Left renal pelvis (tissue), 4 donors: ENCODE measurements around the gene GUK1. TPM values are rescaled to one million over a fixed set of nuclear protein-coding genes. Genes with fewer than 3 reads are reported as not detected.
"Not testable (repeated sequence)": the region's sequence is repeated elsewhere in the genome, so short reads cannot be mapped to it uniquely, and the experiment has no call there.

Source experiments
- DNase-seq, 4 donors: peaks; one replicate each; pipeline ENCODE4 v3.0.0-alpha.2; 2013; ENCODE audit warnings: low read depth in 4 of 4, low spot score in 3 of 4
- polyA plus RNA-seq, 4 donors: library from polyadenylated mRNA; unstranded; fragments of 120-200 nt; gene quantifications; one replicate each; pipeline ENCODE4 v1.2.1, GENCODE V29; 2013; ENCODE audit not compliant: insufficient read length in 4 of 4

The GUK1 gene
- polyA plus RNA-seq, 4 donors = 106 to 149 (median 120) TPM

DNA sequence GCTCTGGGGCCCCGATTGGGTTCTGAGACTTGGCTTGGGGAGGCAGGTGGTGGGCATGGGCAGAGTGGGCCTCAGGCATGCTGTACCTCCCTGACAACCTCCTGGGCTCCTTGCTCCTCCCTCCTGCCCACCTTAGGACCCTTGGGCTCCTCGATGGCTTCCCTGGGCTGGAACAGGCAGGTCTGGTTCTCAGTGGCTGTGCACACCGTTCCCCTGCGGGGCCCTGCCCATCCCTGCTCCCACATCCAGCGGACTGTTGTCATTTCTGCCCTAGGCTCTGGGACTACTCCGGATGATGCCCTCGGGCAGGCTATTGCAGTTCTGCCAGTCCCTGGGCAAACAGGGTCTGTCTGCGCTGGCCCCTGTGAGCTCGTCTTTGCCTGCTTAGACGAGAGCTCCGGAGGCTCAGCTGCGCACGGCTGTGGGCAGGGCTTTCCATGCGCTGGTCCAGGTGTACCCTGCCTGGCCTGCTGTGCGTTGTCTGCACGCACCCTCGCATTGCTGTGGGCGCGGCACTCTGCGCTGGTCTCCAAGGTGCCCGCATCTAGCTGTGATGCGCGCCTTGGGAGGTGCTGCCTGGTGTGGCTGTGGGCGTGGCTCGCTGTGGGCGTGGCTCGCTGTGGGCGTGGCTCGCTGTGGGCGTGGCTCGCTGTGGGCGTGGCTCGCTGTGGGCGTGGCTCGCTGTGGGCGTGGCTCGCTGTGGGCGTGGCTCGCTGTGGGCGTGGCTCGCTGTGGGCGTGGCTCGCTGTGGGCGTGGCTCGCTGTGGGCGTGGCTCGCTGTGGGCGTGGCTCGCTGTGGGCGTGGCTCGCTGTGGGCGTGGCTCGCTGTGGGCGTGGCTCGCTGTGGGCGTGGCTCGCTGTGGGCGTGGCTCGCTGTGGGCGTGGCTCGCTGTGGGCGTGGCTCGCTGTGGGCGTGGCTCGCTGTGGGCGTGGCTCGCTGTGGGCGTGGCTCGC, 33.7 kb downstream of the GUK1 start:
- not testable (repeated sequence) for DNase-seq

DNA sequence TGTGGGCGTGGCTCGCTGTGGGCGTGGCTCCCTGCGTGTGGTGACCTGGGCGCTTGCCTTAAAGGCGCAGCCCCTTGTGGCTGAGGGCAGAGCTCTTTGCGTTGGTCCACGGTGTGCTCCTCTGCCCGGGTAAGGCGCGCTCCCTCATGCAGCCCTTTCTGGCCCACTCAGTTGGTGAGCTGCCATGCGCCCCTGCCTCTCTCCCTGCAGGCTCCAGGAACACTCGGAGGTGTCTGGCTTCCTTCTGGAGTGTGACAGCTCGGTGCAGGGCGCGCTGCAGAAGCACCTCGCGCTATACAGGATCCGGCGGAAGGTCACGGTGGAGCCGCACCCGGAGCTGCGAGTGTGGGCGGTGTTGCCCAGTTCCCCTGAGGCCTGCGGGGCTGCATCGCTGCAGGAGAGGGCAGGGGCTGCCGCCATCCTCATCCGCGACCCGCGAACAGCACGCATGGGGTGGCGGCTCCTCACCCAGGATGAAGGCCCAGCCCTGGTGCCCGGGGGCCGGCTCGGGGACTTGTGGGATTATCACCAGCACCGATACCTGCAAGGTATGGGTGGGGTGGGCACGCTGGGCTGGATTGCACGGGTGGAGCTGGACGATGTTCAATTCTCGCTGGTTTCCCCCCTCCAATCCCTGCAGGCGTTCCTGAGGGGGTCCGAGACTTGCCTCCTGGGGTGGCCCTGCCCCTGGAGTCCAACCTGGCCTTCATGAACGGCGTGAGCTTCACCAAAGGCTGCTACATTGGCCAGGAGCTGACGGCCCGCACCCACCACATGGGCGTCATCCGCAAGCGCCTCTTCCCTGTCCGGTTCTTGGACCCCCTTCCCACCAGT, 34.6 kb downstream of the GUK1 start:
- DNase-seq = no peak

DNA sequence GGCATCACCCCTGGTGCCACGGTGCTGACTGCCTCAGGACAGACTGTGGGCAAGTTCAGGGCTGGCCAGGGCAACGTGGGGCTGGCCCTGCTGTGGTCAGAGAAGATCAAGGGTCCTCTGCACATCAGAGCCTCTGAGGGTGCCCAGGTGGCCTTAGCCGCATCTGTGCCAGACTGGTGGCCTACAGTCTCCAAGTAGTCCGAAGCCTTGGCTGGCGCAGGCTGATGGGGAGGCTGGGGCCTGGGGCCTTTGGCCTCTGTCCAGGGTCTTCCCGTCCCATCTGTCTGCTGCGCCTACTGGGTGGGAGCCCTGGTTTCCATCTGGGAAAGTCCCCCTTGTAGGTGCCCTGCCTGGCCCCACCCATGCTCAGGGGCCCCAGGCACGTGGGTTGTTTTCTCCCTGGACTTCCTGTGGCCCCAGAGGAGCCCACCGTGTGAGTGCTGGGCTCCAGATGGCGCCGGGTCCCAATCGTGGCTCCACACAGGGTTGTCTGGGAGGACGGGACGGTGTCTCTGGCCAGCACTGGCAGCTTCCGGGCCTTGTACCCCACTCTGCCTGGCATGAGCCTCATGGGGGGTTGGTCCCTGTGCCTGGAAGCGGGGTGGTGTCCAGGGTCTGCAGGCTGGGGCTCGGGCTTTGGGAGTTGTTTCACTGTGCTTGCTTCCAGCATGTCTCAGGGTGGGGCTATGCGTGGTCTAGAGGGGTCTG, 35.4 kb downstream of the GUK1 start:
- DNase-seq = no peak

DNA sequence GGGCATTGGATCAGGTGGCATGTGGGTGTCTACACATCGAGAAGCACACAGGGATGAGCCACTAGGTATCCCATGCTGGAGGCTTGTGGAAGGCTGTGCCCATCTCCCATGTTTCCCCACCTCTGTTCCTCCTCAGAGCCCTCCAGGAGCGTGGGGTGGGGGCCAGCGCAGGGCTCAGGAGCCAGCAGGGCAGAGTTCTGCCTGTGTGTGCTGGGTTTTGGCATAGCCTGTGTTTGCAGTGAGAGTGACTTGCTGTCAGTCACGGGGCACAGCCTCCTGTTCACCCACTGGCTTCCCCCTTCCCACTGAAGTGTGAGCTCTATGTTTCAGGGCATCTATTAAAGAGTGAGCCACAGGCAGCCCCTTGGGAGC, 35.9 kb downstream of the GUK1 start:
- DNase-seq = no peak

DNA sequence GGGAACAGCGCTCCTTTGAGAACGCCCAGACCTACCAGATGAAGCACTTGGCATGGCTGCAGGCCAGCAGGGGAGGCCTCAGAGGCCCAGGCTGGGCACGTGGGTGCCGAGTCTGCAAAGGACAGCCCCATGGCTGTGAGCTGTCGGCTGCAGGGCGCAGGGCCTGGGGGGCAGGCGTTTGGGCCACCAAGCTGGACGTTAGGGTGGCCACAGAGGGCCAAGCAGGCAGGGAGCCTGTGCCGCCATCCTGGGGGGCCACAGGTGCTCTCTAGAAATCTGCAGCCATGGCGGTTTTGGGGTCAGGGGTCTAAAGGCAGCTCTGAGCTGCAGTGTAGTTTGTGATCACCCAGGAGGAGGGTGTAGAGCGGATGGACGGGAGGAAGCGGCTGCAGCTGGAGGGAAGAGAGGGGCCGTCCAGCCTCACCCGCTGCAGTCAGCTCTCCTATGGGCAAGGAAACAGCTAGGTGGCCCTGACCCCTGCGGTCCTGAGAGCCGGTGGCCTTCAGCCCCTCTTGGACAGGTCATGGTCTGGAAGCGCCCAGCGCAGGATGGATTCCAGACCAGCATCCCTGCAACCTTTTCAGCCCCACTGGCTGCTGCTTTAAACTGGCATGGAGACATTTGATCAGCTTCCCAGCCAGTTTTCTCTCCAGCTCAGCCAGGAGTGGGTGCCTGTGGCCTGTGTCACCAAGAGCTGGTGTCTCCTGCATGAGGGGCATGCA, 36.5 kb downstream of the GUK1 start:
- no peak for DNase-seq

DNA sequence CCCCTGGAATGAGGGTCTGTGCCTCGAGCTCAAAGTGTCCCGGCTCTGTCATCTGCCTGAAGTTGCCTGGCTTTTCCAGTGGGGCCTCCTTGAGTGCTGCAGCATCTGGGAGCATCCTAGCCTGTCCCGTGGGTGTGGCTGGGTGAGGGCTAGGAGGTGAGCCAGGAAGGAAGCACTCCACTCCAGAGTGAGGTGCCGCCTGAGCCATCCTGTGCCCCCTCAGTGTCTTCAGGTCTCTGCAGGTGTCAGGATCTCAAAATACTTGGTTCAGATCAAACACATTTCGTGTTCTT, 37.0 kb downstream of the GUK1 start:
- DNase-seq = no peak

DNA sequence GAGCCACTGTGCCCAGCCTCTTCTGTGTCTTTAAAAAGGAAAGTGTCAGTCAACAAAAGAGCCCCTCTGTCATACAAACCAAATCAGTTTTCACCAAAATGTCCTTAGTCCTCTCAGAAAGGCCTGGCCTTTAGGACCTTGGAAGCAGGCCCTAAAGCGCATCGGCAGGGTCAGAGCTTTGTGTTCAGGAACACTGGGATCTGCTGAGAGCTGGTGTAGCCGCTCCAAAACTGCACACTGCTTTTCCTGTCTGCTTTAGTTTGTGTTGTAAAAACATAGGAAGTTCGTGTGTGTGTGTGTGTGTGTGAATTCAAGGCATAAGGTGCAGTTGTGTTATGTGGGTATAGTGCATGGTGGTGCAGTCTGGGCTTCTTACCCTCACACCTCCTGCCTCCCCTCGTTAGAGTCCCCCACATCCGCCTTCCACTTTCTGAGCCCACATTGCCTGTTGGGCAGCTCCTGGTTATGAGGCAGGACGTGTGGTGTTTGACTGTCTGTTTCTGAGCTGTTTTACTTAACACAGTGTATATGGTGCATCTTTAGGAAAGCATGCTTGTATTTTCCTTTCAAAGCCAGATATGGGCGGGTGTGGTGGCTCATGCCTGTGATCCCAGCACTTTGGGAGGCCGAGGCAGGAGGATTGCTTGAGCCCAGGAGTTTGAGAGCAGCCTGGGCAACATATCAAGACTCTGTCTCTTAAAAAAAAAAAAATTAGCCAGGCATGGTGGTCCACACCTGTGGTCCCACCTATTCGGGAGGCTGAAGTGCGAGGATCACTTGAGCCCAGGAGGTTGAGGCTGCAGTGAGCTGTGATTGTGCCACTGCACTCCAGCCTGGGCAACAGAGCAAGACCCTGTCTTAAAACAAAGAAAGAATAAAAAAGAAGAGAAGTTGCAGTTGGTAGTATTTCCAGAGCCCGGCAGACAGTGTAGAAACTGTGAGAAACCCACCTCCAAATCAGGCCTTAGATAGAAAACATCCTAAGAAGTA, 37.9 kb downstream of the GUK1 start:
- DNase-seq = no peak

DNA sequence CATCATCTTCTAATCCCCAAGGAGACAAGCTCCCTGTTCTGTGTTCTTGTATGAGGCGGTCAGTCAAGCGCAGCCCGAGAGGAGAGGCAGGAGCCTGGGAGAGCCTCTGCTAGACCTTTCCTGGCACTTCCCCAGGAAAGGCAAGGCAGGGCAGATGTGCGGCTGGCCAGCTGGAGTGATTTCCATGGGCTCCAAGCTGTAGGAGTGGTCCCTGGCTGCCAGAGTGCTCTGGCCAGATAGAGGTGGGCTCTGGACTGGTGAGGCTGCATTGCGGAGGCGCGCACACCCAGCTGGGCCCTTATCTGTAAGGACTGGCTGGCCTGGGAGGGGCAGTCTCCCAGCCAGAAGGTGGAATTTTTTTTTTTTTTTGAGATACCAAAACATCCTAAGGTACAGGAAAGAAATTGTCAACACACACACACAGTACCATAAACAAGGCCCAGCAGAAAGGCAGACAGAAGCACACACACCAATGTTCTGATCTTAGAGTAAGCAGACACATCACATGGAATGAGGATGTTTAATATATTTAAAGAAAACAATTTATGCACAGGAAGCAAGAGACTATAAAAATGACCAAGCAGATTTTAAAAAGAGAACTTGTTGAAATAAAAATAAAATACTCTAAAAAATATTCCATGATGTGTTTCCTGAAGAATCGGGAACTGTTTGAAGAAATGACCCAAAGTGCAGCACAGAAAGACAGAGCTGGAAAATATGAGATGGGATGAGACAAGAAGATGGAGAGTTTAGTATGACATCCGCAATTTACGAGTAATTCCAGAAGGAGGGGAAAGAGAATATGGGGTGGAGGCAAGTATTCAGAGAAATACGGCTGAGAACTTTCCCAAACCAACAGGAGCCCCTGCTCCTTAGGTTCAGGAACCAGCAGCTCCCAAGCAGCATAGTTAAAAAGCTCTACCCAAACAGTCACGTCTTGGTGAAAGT, 38.9 kb downstream of the GUK1 start:
- DNase-seq = no peak

DNA sequence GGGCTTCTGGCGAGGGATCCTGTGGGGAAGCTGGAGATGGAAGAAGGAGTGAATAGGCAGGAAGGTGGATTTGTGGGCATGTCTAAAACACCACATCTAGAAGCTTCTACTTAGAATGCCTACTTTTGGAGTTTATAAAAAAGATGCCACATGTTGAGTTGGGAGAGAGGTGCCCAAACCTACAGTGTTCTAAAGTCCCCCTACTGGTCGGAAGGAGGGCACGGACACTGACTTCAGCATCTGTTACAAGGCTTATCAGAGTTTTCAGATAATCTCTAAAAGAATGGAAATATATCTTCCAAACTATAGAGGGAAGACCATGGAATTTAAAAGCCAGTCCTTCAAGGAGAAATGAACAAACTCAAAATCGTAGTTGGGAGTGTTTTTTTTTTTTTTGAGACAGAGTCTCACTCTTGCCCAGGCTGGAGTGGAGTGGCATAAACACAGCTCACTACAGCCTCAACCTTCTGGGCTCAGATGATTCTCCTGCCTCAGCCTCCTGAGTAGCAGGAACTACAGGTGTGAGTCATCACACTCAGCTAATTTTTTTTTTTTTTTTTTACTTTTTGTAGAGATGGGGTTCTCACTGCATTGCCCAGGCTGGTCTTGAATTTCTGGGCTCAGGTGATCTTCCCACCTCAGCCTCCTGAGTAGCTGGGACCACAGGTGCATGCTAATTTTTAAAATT, 40.3 kb downstream of the GUK1 start:
- no peak for DNase-seq

DNA sequence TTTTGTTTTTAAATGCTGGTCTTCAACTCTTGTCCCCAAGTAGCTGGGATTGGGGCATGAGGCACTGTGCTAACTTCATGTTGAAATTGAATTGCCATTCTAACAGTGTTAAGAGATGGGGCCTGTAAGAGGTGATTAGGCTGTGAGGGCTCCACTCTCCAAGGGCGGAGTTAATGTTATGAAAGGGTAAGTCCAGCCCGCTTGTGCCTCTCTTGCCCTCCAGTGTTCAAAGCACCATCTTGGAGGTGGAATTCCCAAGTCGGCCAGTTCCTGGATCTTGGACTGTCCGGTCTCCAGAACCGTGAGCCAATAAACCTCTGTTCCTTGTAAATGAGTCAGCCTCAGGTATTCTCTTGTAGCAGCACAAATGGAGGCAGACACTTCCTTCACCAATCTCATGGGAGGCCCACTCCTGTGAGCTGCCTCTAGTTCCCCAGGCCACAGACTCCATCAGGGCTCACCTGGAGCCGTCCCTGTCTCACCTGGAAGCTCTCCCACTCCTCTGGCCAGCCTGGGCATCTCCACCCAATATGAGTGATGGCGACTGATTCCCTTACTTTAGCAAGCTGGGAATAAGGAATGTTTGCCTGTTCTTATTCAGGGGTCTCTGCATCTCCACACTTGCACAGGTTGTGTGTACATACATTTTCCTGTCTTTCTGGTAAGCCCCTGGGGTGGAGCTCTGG, 41.0 kb downstream of the GUK1 start:
- DNase-seq = no peak

DNA sequence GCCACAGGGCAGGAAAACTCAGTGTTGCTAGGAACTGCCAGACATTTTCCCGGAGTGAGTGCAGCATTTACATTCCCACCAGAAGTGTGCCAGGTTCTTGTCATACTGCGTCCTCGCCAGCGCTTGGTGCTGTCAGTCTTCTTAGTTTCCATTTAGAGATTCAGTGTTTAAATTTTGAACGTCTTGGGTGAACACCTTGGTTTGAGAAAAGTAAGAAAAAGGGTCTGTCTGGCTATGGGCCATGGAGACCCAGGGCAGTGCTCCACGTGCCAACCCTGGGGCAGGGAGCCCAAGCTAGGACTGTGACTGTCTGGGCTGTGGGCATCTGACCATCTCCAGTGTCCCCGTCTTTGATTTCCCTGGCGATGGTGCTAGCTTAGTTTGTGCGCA, 41.6 kb downstream of the GUK1 start:
- no peak for DNase-seq

DNA sequence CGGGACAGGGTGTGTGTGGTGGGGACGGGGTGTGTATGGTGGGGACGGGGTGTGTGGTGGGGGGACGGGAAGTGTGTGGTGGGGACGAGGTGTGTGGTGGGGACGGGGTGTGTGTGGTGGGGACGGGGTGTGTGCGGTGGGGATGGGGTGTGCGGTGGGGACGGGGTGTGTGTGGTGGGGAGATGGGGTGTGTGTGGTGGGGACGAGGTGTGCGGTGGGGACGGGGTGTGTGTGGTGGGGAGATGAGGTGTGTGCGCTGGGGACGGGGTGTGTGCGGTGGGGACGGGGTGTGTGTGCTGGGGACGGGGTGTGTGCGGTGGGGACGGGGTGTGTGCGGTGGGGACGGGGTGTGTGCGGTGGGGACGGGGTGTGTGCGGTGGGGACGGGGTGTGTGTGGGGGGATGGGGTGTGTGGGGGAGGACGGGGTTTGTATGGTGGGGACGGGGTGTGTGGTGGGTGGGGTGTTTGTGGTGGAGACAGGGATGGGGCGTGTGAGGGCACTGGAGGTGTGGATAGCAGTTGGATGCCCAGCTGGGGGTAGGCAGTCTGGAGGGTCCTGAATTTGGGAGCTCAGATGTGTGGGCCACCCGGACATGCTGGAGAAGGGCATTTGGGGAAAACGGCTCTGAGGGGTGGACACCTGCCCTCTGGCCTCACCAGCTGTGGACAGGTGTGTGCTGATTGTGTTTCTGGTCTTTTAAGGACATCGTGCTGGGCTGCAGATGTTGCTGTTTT, 42.4 kb downstream of the GUK1 start:
- no peak for DNase-seq

DNA sequence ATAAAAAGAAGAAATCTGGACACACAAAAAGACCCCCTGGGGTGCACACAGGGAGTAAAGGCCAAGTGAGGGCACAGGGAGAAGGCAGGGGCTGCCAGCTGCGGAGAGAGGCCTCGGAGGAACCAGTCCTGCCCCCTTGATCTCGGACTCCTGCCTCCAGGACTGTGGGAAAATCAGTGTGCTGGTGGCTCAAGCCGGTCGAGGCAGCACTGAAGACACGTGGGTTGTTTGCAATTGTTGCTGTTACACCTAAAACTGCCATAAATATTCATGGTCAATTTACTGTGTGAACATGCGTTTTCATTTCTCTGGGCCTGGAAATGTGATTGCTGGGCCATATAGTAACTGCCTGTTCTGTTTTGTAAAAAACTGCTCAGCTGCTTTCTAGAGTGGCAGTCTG, 44.1 kb downstream of the GUK1 start:
- no peak for DNase-seq

DNA sequence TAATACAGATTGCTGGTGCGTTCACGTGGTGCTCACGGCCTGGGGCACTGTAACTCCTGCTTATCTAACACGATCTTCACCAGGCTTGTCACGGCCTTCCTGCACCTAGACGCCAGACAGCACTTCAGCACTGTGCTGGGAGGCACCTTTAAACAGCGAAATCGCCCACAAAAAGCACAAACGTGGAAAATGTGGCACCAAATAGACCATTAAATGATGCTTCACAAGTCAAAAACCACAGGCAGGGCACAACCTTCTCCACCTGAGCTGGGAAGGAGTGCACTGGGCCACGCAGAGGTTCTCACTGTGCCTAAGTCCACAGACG, 45.5 kb downstream of the GUK1 start:
- no peak for DNase-seq

DNA sequence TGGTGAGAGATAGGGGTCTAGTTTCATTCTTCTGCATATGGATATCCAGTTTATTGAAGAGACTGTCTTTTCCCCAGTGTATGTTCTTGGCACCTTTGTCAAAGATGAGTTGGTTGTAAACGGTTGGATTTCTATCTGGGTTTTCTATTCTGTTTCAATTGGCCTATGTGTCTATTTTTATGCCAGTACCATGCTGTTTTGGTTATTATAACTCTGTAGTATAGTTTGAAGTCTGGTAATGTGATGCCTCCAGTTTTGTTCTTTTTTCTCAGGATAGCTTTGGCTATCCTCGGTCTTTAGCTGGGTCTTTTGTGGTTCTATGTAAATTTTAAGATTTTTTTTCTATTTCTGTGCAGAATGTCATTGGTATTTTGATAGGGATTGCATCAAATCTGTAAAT, 48.2 kb downstream of the GUK1 start:
- DNase-seq = not testable (repeated sequence)

DNA sequence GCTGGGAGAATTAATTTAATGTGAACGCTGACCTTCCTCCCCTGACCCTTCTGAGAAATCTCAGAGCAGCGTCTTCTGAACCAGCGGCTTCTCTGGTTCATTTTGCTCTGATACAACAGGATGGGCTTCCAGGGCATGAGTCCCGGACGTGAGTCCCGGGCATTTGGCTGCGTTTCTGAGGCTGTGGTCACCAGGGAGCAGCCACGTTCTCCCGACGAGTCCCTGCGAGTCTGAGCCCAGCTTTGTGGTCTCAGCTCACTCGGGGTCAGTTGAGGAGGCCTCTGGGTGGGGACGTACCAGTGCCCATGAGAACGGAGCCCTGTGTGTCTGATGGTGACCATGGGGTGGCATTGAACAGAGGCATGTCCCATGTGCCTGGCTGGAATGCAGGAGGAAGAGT, 50.1 kb downstream of the GUK1 start:
- DNase-seq = no peak

DNA sequence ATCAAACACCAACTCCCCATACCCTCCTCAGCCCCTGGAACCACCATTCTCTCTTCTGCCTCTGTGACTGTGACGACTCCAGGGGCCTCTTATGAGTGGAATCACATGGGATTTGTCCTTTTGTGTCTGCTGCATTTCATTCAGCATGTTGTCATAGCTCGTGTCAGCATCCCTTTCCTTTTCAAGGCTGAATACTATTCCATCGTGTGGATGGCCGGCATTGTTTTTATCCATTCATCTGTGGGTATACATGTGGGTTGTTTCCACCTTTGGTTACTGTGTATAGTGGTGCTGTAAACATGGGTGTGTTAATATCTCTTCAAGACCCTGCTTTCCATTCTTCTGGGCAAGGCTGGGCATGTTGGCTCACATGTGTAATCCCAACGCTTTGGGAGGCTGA, 50.7 kb downstream of the GUK1 start:
- no peak for DNase-seq
